Measurements from ENCODE around the gene EPC2. TPM values are rescaled to one million over a fixed set of nuclear protein-coding genes. Genes with fewer than 3 reads are reported as not detected.

EPC2 gene
- total and polyA plus RNA-seq, 10 of the 15 experiments (the other 5 are each of a cell fraction or from before 2014, with no cell fraction given) = 2.0 to 16.5 (median 10.8) TPM

DNA sequence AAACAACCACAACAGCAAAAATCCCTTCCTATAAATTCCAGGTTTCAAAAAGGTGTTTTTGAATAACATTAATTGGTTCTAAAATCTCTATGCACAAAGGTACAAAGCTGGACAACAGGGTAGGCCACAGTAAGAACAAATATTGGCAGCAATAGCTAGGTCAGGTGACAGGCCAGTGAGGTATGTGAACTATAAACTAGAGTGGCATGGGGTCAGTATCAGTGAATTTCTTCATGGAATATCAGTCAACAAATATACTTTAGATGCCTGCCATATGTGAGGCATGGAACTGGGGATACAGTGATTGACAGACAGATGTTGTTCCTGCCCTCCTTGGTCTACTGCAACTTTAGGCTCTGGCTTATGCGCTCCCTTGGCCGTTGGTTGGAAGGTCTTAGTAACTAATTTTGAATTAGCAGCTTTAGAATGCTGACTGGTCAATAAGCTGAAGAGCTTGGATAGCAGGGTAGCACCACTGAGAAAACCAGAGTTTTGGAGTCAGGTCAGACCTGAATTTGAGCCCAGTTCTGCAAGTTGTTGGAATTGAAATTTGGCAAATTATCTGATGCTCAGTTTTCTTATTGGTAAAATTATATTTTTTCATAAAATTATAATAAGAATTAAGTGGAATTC, 2.3 kb upstream of the EPC2 start:
- ChIA-PET RAD21 (ENCODE audit: unreplicated experiment) (interaction anchor here (1.0 to 1.2 kb wide), 3 partner anchors 38 to 349 kb away, joined by 3 read pairs; no protein-coding TSS in a partner anchor), POLR2A (no interaction called here), CTCF (interaction anchor here (1.6 kb wide), 1 partner anchor 15 kb away, joined by 3 read pairs; no protein-coding TSS in a partner anchor), SMC1A (ENCODE audit: uncharacterized antibody, unreplicated experiment) (interaction anchor here (0.8 to 2.4 kb wide), 4 partner anchors 27 to 570 kb away, joined by 3 to 11 read pairs (median 5); no protein-coding TSS in a partner anchor)
- Histone ChIP-seq H3K27ac (ENCODE audit: control insufficient read depth, insufficient read depth) (no peak overlapping the region), H3K4me1 (ENCODE audit: control insufficient read depth, insufficient read depth, low read length) (peaks cover 15% of the 10 kb centered on the region), H4K20me1 (ENCODE audit: control insufficient read depth, insufficient read depth) (no peaks in the 10 kb centered on the region), H3K79me2 (ENCODE audit: control insufficient read depth, insufficient read depth, low read length) (peaks cover 20% of the 10 kb centered on the region), H3K4me3 (no peak overlapping the region), H3K9ac (ENCODE audit: control insufficient read depth, insufficient read depth, low read length) (no peak overlapping the region), H2AFZ (ENCODE audit: control insufficient read depth, low read depth, low read length) (no peak overlapping the region), H3K36me3 (ENCODE audit: control insufficient read depth in 2 of 2, insufficient read depth in 2 of 2, low read length in 1 of 2) (no peaks in the 10 kb centered on the region), H3K9me3 (replicated peaks; ENCODE audit: control insufficient read depth, insufficient read depth, low read length) (no peaks in the 10 kb centered on the region), H3K27me3 (replicated peaks in 1 of 2; ENCODE audit: control insufficient read depth in 2 of 2, insufficient read depth in 2 of 2, low read length in 1 of 2) (peaks cover 0 to 7% of the 10 kb centered on the region in 2 experiments; a peak in 2 of 4 replicates), H3K4me2 (ENCODE audit: control insufficient read depth, insufficient read depth) (no peak overlapping the region)
- 63% methylated on average over 2 of the region's 2 CpGs for WGBS (ENCODE audit: insufficient coverage, insufficient replicate concordance, low lambda C conversion rate, missing lambda C conversion rate)
- in situ Hi-C loops (cut with MboI) (no loop called here), intact Hi-C loops (cut with micrococcal nuclease; ENCODE audit: unreplicated experiment) (loop anchor here (5.0 to 10.0 kb wide), 5 partner anchors 170 to 707 kb away; partner anchors contain the start of genes MBD5 and ORC4)
- ATAC-seq = no peak
- no peak for FAIRE-seq
- no peak for DNase-seq (ENCODE audit: low read depth, low spot score)
- TF ChIP-seq, protein P1, sequence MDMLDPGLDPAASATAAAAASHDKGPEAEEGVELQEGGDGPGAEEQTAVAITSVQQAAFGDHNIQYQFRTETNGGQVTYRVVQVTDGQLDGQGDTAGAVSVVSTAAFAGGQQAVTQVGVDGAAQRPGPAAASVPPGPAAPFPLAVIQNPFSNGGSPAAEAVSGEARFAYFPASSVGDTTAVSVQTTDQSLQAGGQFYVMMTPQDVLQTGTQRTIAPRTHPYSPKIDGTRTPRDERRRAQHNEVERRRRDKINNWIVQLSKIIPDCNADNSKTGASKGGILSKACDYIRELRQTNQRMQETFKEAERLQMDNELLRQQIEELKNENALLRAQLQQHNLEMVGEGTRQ (IDR thresholded peaks at IDR 0.05; ENCODE audit: borderline replicate concordance, low read depth, low read length) = no peak
- no peak for TF ChIP-seq SUPT20H (IDR thresholded peaks at IDR 0.05; ENCODE audit: borderline replicate concordance, control insufficient read depth, low read depth, low read length)
- TF ChIP-seq, protein P2, sequence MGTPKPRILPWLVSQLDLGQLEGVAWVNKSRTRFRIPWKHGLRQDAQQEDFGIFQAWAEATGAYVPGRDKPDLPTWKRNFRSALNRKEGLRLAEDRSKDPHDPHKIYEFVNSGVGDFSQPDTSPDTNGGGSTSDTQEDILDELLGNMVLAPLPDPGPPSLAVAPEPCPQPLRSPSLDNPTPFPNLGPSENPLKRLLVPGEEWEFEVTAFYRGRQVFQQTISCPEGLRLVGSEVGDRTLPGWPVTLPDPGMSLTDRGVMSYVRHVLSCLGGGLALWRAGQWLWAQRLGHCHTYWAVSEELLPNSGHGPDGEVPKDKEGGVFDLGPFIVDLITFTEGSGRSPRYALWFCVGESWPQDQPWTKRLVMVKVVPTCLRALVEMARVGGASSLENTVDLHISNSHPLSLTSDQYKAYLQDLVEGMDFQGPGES (IDR thresholded peaks at IDR 0.05) = no peak
- no peak for TF ChIP-seq SMAD5 (IDR thresholded peaks at IDR 0.05; ENCODE audit: low read depth)
- no TSS peak for BruUV-seq (replicated peaks)
